H1 (cell line): Measurements from ENCODE around the gene CHST3. TPM values are rescaled to one million over a fixed set of nuclear protein-coding genes. Genes with fewer than 3 reads are reported as not detected.

Experiments
- CTCF ChIA-PET: fragments of 300-600 bp; sonication (Branson Sonifier 250); formaldehyde crosslinking; loops from one replicate; lab custom pipeline; 2021; ENCODE audit not compliant: partially characterized antibody; lab: Charles Lee
- POLR2A ChIA-PET: fragments of 300-600 bp; sonication (Branson Sonifier 250); formaldehyde crosslinking; loops from one replicate; lab custom pipeline; 2021; ENCODE audit warnings: inconsistent platforms; ENCODE audit not compliant: partially characterized antibody; lab: Charles Lee
- DNase-seq, 2 experiments: peaks; one replicate each; pipeline versions ENCODE4 v3.0.0 to v3.0.0-alpha.2; 2010 to 2022; ENCODE audit warnings: low spot score in 2 of 2, low read depth in 1 of 2, mixed read lengths in 1 of 2
- FAIRE-seq: peaks from 2 replicates; lab custom pipeline; 2011; peaks lifted over from hg19 to GRCh38; lab: Jason Lieb, UNC
- H2AFZ ChIP-seq: 2 replicates; pipeline ENCODE4 v1.8.1; 2012; ENCODE audit warnings: low read length, inconsistent platforms
- H2AK5ac ChIP-seq: 2 replicates; pipeline ENCODE4 v1.6.1; 2013; ENCODE audit warnings: low read depth, low read length
- H2BK120ac ChIP-seq: replicated peaks from 2 replicates; pipeline ENCODE3; 2013; ENCODE audit warnings: low read depth, low read length, inconsistent platforms
- H2BK12ac ChIP-seq: 2 replicates; pipeline ENCODE4 v1.6.1; 2013; ENCODE audit warnings: low read depth, low read length
- H2BK15ac ChIP-seq: 2 replicates; pipeline ENCODE4 v1.6.1; 2013; ENCODE audit warnings: low read length
- H2BK20ac ChIP-seq: 2 replicates; pipeline ENCODE4 v1.6.1; 2013; ENCODE audit warnings: low read length
- H2BK5ac ChIP-seq: 2 replicates; pipeline ENCODE4 v1.6.1; 2013; ENCODE audit warnings: low read depth, low read length
- H3K14ac ChIP-seq: 2 replicates; pipeline ENCODE4 v1.6.1; 2013; ENCODE audit warnings: inconsistent platforms; ENCODE audit not compliant: insufficient read length
- H3K18ac ChIP-seq: 2 replicates; pipeline ENCODE4 v1.6.1; 2013; ENCODE audit warnings: low read length; ENCODE audit errors: extremely low read depth
- H3K23ac ChIP-seq: 2 replicates; pipeline ENCODE4 v1.6.1; 2013; ENCODE audit warnings: inconsistent platforms; ENCODE audit not compliant: insufficient read length
- H3K23me2 ChIP-seq: 2 replicates; pipeline ENCODE4 v1.6.1; 2013; ENCODE audit warnings: low read depth, low read length
- H3K27ac ChIP-seq: 2 replicates; pipeline ENCODE4 v1.6.1; 2011; ENCODE audit warnings: low read depth, low read length, inconsistent platforms
- H3K27me3 ChIP-seq, 4 experiments: replicated peaks in 1 of 4; 1 replicate in 1 of 4; 2 replicates in 3 of 4; pipeline versions ENCODE4 v1.6.1 to v1.8.1; 2011 to 2013; ENCODE audit warnings: low read length in 3 of 4, mild to moderate bottlenecking in 3 of 4, inconsistent platforms in 2 of 4, mixed read lengths in 2 of 4, moderate library complexity in 1 of 4; ENCODE audit not compliant: control insufficient read depth in 3 of 4, insufficient read depth in 3 of 4; ENCODE audit errors: extremely low read depth in 1 of 4
- H3K36me3 ChIP-seq, 4 experiments: 2 replicates each; pipeline versions ENCODE4 v1.6.1 to v1.8.1; 2011 to 2013; ENCODE audit warnings: mild to moderate bottlenecking in 4 of 4, low read length in 3 of 4, moderate library complexity in 2 of 4, control low read depth in 1 of 4, inconsistent platforms in 1 of 4; ENCODE audit not compliant: insufficient read depth in 4 of 4, control insufficient read depth in 2 of 4
- H3K4ac ChIP-seq: replicated peaks from 2 replicates; pipeline ENCODE3; 2013; ENCODE audit warnings: low read length, low read depth, mixed read lengths, inconsistent platforms; ENCODE audit not compliant: insufficient read length
- H3K4me1 ChIP-seq, 4 experiments: replicated peaks in 1 of 4; 1 replicate in 1 of 4; 2 replicates in 3 of 4; pipeline versions ENCODE4 v1.6.1 to v1.8.1; 2011 to 2013; ENCODE audit warnings: low read length in 3 of 4, inconsistent platforms in 2 of 4, mixed read lengths in 1 of 4; ENCODE audit not compliant: insufficient read depth in 4 of 4, control insufficient read depth in 3 of 4
- H3K4me2 ChIP-seq, 2 experiments: 2 replicates each; pipeline versions ENCODE4 v1.6.1 to v1.8.1; 2011 to 2013; ENCODE audit warnings: low read depth in 2 of 2, low read length in 2 of 2, control low read depth in 1 of 2, inconsistent platforms in 1 of 2, mild to moderate bottlenecking in 1 of 2; ENCODE audit not compliant: insufficient read depth in 1 of 2
- H3K4me3 ChIP-seq, 4 experiments: fragments of 200-600, 300-600 bp in 1 of 4; sonication (generic), shearing (Covaris generic), sonication (Bioruptor Twin) in 1 of 4; 2 replicates each; pipeline versions ENCODE4 v1.5.1 to v1.8.1; 2011 to 2016; ENCODE audit warnings: low read length in 4 of 4, low read depth in 3 of 4, control low read depth in 2 of 4, inconsistent platforms in 2 of 4, mild to moderate bottlenecking in 2 of 4, mixed read lengths in 1 of 4, moderate library complexity in 1 of 4; ENCODE audit not compliant: insufficient read depth in 2 of 4; ENCODE audit errors: extremely low read depth in 1 of 4
- H3K56ac ChIP-seq: replicated peaks from 2 replicates; pipeline ENCODE3; 2013; ENCODE audit warnings: low read depth, mild to moderate bottlenecking, mixed read lengths, low read length, inconsistent platforms; ENCODE audit not compliant: insufficient read length
- H3K79me1 ChIP-seq: 2 replicates; pipeline ENCODE4 v1.6.1; 2013; ENCODE audit warnings: low read depth, low read length, control low read depth
- H3K79me2 ChIP-seq, 2 experiments: 2 replicates each; pipeline versions ENCODE4 v1.6.1 to v1.8.1; 2012 to 2013; ENCODE audit warnings: low read length in 2 of 2, mild to moderate bottlenecking in 2 of 2, inconsistent platforms in 1 of 2; ENCODE audit not compliant: insufficient read depth in 2 of 2, control insufficient read depth in 1 of 2
- H3K9ac ChIP-seq, 4 experiments: replicated peaks in 1 of 4; 1 replicate in 1 of 4; 2 replicates in 3 of 4; pipeline versions ENCODE4 v1.6.1 to v1.8.1; 2011 to 2013; ENCODE audit warnings: low read depth in 3 of 4, low read length in 3 of 4, control low read depth in 2 of 4, mild to moderate bottlenecking in 2 of 4, moderate library complexity in 2 of 4, inconsistent platforms in 1 of 4; ENCODE audit errors: extremely low read depth in 1 of 4
- H3K9me3 ChIP-seq, 2 experiments: 2 replicates each; pipeline versions ENCODE4 v1.6.1 to v1.8.1; 2012 to 2013; ENCODE audit warnings: mild to moderate bottlenecking in 2 of 2, moderate library complexity in 2 of 2, control low read depth in 1 of 2, inconsistent platforms in 1 of 2, low read depth in 1 of 2, low read length in 1 of 2, mixed read lengths in 1 of 2; ENCODE audit not compliant: insufficient read depth in 2 of 2
- H4K20me1 ChIP-seq, 2 experiments: replicated peaks in 1 of 2; 2 replicates each; pipeline versions ENCODE3 to v1.8.1; 2011 to 2013; ENCODE audit warnings: inconsistent platforms in 2 of 2, low read length in 2 of 2, mild to moderate bottlenecking in 1 of 2; ENCODE audit not compliant: insufficient read depth in 2 of 2, control insufficient read depth in 1 of 2
- H4K5ac ChIP-seq: 2 replicates; pipeline ENCODE4 v1.6.1; 2013; ENCODE audit warnings: low read length, low read depth, mixed read lengths, inconsistent platforms; ENCODE audit not compliant: insufficient read length
- H4K8ac ChIP-seq: 2 replicates; pipeline ENCODE4 v1.8.0; 2013; ENCODE audit warnings: mild to moderate bottlenecking, moderate library complexity, low read length, inconsistent platforms; ENCODE audit not compliant: insufficient read depth; ENCODE audit errors: extremely low read depth
- H4K91ac ChIP-seq: replicated peaks from 2 replicates; pipeline ENCODE3; 2013; ENCODE audit warnings: low read length, mixed read lengths, inconsistent platforms; ENCODE audit not compliant: insufficient read length
- ATF2 ChIP-seq: IDR thresholded peaks from 2 replicates; pipeline ENCODE4 v1.6.1; 2012; ENCODE audit warnings: low read length, inconsistent platforms
- BRCA1 ChIP-seq: IDR thresholded peaks from 2 replicates; pipeline ENCODE4 v1.6.1; 2012; ENCODE audit warnings: low read depth, low read length, improper control_type of control experiment
- KDM1A ChIP-seq: fragments of 200-600, 300-600 bp; sonication (generic); IDR thresholded peaks from 2 replicates; pipeline ENCODE4 v1.7.1; 2016; ENCODE audit warnings: mild to moderate bottlenecking, low read length, borderline replicate concordance
- NANOG ChIP-seq: IDR thresholded peaks from 2 replicates; pipeline ENCODE4 v1.6.1; 2011; ENCODE audit warnings: low read length, low read depth, mild to moderate bottlenecking, inconsistent platforms; ENCODE audit not compliant: insufficient read depth, poor library complexity, severe bottlenecking
- SP1 ChIP-seq: IDR thresholded peaks from 2 replicates; pipeline ENCODE4 v1.6.1; 2011; ENCODE audit warnings: low read depth, low read length
- TEAD4 ChIP-seq: IDR thresholded peaks from 2 replicates; pipeline ENCODE4 v1.6.1; 2012; ENCODE audit warnings: low read depth, low read length, inconsistent platforms, mixed read lengths
- WGBS, 2 experiments: shearing (Covaris generic) in 1 of 2; methylation state at CpG; one replicate each; pipeline versions ENCODE4 v1.1.6 to v1.1.7; 2013 to 2015; ENCODE audit warnings: low lambda C conversion rate in 2 of 2, mixed read lengths in 2 of 2, inconsistent platforms in 1 of 2, low coverage in 1 of 2, missing lambda C conversion rate in 1 of 2; ENCODE audit not compliant: insufficient replicate concordance in 2 of 2, insufficient coverage in 1 of 2, insufficient read length in 1 of 2; ENCODE audit errors: extremely low coverage in 1 of 2, missing lambda C conversion rate in 1 of 2; 5-methylcytosine and 5-hydroxymethylcytosine counted together
- polyA plus RNA-seq, 7 experiments: library from polyadenylated mRNA; depleted of rRNA in 3 of 7; stranded (reverse) in 5 of 7; unstranded in 2 of 7; fragments of >200 nt in 5 of 7; fragments of 200-250 nt in 2 of 7; gene quantifications; 1 replicate in 5 of 7; 2 replicates in 1 of 7; 4 replicates in 1 of 7; pipeline versions ENCODE4 v1.2.1 to v1.2.3, GENCODE V29; 2011 to 2013; ENCODE audit warnings: missing spikeins in 2 of 7, mixed read lengths in 2 of 7
- total RNA-seq: library from RNA; stranded (reverse); fragmentation: NEBNext Ultra II Directional; extraction: Animal tissue kit (Norgen Biotek cat#: 25700); gene quantifications from 2 replicates; pipeline ENCODE4 v1.2.1, GENCODE V29; 2021

The CHST3 gene
- total and polyA plus RNA-seq, 2 of the 8 experiments (the other 6 are each of a cell fraction or from before 2014, with no cell fraction given), result 2.0 to 5.8 TPM

- 93% methylated on average over 10 of the region's 10 CpGs; no CpG with 5 or more reads in 1 of the 2 experiments for WGBS, 2 experiments
- Histone ChIP-seq H3K79me2 (no peaks in the 10 kb centered on the region), H4K5ac (no peak overlapping the region), H2AFZ (no peak overlapping the region), H3K27ac (no peak overlapping the region), H3K9me3 (no peaks in the 10 kb centered on the region), H3K4me2 (no peak overlapping the region), H2BK5ac (no peak overlapping the region; the same call in 1 of the 2 replicates), H3K14ac (no peak overlapping the region), H2BK20ac (no peak overlapping the region; the same call in 1 of the 2 replicates), H3K4me3 (no peak overlapping the region), H3K4me1 (peaks cover 0 to 6% (median 0%) of the 10 kb centered on the region in 4 experiments; a peak in 3 of 7 replicates), H3K18ac (no peak overlapping the region; the same call in 1 of the 2 replicates), H4K20me1 (peaks cover 0 to 2% of the 10 kb centered on the region in 2 experiments), H4K91ac (no peak overlapping the region), H3K23me2 (no peaks in the 10 kb centered on the region), H2BK120ac (no peak overlapping the region), H3K27me3 (no peaks in the 10 kb centered on the region; a peak in 1 of 7 replicates), H3K36me3 (no peaks in the 10 kb centered on the region), H3K4ac (no peak overlapping the region), H4K8ac (no peak overlapping the region), H3K79me1 (no peaks in the 10 kb centered on the region), H3K9ac (no peak overlapping the region), H2AK5ac (no peak overlapping the region), H2BK12ac (no peak overlapping the region), H3K23ac (no peak overlapping the region), H2BK15ac (no peak overlapping the region), H3K56ac (no peak overlapping the region)
- no peak for DNase-seq
- ChIA-PET CTCF (interaction anchor here (0.6 to 3.8 kb wide), 14 partner anchors 10 to 232 kb away, joined by 3 to 26 read pairs (median 5); no protein-coding TSS in a partner anchor), POLR2A (interaction anchor here (1.0 to 1.2 kb wide), 2 partner anchors 14 to 27 kb away, joined by 3 read pairs; no protein-coding TSS in a partner anchor)
- TF ChIP-seq ATF2, result no peak
- 0 out of 2 replicates have a peak, but pooled peaks have one; percentile 22 for TF ChIP-seq SP1
- peak; percentile 36; the same call in 1 of the 2 replicates for TF ChIP-seq KDM1A
- TF ChIP-seq TEAD4, result peak; percentile 91
- no peak for TF ChIP-seq BRCA1
- no peak for TF ChIP-seq NANOG
- no peak for FAIRE-seq
These were observed 79.0 kb downstream of the CHST3 start for GRCh38 chr10:72043016-72043834.
